Measurements from ENCODE around the gene SGSH.

- TF ChIP-seq, protein P1, sequence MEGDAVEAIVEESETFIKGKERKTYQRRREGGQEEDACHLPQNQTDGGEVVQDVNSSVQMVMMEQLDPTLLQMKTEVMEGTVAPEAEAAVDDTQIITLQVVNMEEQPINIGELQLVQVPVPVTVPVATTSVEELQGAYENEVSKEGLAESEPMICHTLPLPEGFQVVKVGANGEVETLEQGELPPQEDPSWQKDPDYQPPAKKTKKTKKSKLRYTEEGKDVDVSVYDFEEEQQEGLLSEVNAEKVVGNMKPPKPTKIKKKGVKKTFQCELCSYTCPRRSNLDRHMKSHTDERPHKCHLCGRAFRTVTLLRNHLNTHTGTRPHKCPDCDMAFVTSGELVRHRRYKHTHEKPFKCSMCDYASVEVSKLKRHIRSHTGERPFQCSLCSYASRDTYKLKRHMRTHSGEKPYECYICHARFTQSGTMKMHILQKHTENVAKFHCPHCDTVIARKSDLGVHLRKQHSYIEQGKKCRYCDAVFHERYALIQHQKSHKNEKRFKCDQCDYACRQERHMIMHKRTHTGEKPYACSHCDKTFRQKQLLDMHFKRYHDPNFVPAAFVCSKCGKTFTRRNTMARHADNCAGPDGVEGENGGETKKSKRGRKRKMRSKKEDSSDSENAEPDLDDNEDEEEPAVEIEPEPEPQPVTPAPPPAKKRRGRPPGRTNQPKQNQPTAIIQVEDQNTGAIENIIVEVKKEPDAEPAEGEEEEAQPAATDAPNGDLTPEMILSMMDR (IDR thresholded peaks at IDR 0.05), result no peak
- TF ChIP-seq EP300 (IDR thresholded peaks at IDR 0.05) (no peak), POLR2A (IDR thresholded peaks at IDR 0.05) (no peak)
Observed at GRCh38 chr17:80237386-80237785, 17.3 kb upstream of the SGSH start.

Measured in tibial nerve (tissue), 4 donors.